Measurements from ENCODE around the gene UNC79.

DNA sequence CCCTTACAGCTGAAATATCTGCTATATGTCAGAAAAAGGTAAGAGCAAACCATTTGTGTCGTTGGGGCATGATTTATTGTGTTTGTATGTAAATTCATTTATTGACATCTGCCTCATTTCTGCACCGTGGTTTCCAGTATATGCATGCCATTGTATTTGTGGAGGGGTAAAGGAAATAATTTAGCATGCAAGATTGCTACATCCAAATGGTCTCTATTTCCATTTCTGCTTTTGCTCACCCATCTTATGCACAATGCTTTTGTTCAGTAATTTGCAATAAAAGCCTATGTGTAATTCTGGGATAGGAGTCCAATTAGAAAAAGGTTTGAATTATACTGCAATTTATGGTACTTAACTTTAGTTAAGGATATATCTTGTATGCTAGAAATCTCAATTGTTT is 101.8 kb downstream of the UNC79 start:
- TF ChIP-seq CTCF (IDR thresholded peaks at IDR 0.05) = no peak
- no peak for TF ChIP-seq EP300 (IDR thresholded peaks at IDR 0.05)
- no peak for TF ChIP-seq POLR2A (IDR thresholded peaks at IDR 0.05; ENCODE audit: low read depth)

Measured in esophagus muscularis mucosa (tissue), 4 donors.